Measurements from ENCODE around the gene SERPINI2. TPM values are rescaled to one million over a fixed set of nuclear protein-coding genes. Genes with fewer than 3 reads are reported as not detected.

SERPINI2 gene
- total RNA-seq, 1 experiment from 2014 or later: 0.22 TPM

GRCh38 chr3:167466966-167467365, 6.9 kb downstream of the SERPINI2 start:
- no peaks in the 10 kb centered on the region for H3K27me3 Mint-ChIP-seq (ENCODE audit: low read depth)
- Histone ChIP-seq H3K4me1 (ENCODE audit: insufficient read depth, low read length) (no peaks in the 10 kb centered on the region; the same call in 1 of the 2 replicates), H3K56ac (ENCODE audit: insufficient read length, low read depth, low read length) (no peak overlapping the region), H4K5ac (ENCODE audit: insufficient read length, low read depth, low read length) (no peak overlapping the region), H2BK20ac (ENCODE audit: low read depth, low read length, poor library complexity, severe bottlenecking) (no peak overlapping the region), H3K23ac (ENCODE audit: insufficient read length, low read depth, low read length) (no peak overlapping the region), H2AFZ (ENCODE audit: low read length) (no peak overlapping the region), H3K9ac (ENCODE audit: extremely low read depth, insufficient read length, low read length) (no peak overlapping the region), H3K4me2 (ENCODE audit: insufficient read depth, insufficient read length, low read length) (no peak overlapping the region), H3K9me3 (ENCODE audit: control insufficient read depth, low read depth, low read length) (no peaks in the 10 kb centered on the region), H2BK15ac (ENCODE audit: low read depth, low read length) (no peak overlapping the region), H2BK120ac (ENCODE audit: low read depth, low read length, poor library complexity, severe bottlenecking) (no peak overlapping the region), H3K27ac (ENCODE audit: insufficient read length, low read depth, low read length) (no peak overlapping the region), H2BK12ac (ENCODE audit: insufficient read length, low read depth, low read length) (no peak overlapping the region), H4K20me1 (ENCODE audit: control insufficient read depth, insufficient read depth, insufficient read length) (no peaks in the 10 kb centered on the region), H3K4ac (ENCODE audit: low read depth, low read length) (no peak overlapping the region), H4K8ac (replicated peaks; ENCODE audit: insufficient read length, low read depth, low read length) (no peak overlapping the region), H4K91ac (ENCODE audit: insufficient read length, low read depth, low read length) (no peak overlapping the region), H3K14ac (ENCODE audit: insufficient read depth, low read length) (no peak overlapping the region), H3K79me2 (ENCODE audit: insufficient read depth, low read length) (no peaks in the 10 kb centered on the region), H3K23me2 (ENCODE audit: insufficient read length, low read depth, low read length, poor library complexity, severe bottlenecking) (no peaks in the 10 kb centered on the region), H3K79me1 (ENCODE audit: insufficient read depth, low read depth, low read length, poor library complexity, severe bottlenecking) (no peaks in the 10 kb centered on the region), H2AK5ac (ENCODE audit: insufficient read length, low read length) (no peak overlapping the region), H3T11ph (ENCODE audit: low read length) (no peak overlapping the region), H2BK5ac (ENCODE audit: insufficient read length, low read length) (no peak overlapping the region), H3K18ac (ENCODE audit: insufficient read length, low read depth, low read length) (no peak overlapping the region), H3K27me3 (ENCODE audit: insufficient read depth, low read length) (no peaks in the 10 kb centered on the region)
- no peak for TF ChIP-seq CTCF (conservative IDR thresholded peaks at IDR 0.05)
- H3K4me1 Mint-ChIP-seq: peaks cover 7 to 14% of the 10 kb centered on the region in 2 experiments; a peak in 3 of 4 replicates
- no peak for DNase-seq
- H3K27ac Mint-ChIP-seq: no peak overlapping the region
- no peak overlapping the region for H3K4me3 Mint-ChIP-seq
- H3K9me3 Mint-ChIP-seq: no peaks in the 10 kb centered on the region
- no peaks in the 10 kb centered on the region for H3K36me3 Mint-ChIP-seq (ENCODE audit: insufficient read depth in 1 of 3, low read depth in 3 of 3)
